Sigmoid colon (tissue), 3 donors: ENCODE data around the gene SRRM2.

Experiments
- POLR2A ChIP-seq, 2 donors: fragments of 450-650 bp; IDR thresholded peaks; one replicate each; pipeline ENCODE4 v1.6.1; 2016; ENCODE audit warnings: antibody characterized with exemption in 2 of 2, mild to moderate bottlenecking in 2 of 2, moderate library complexity in 2 of 2
- TF ChIP-seq, protein P1 (sequence below), 4 experiments: fragments of 450-650 bp in 3 of 4; fragments of 200-600 bp in 1 of 4; IDR thresholded peaks; one replicate each; pipeline ENCODE4 v1.5.1; 2016 to 2019; ENCODE audit warnings: antibody characterized with exemption in 4 of 4, mild to moderate bottlenecking in 3 of 4, moderate library complexity in 2 of 4

DNA sequence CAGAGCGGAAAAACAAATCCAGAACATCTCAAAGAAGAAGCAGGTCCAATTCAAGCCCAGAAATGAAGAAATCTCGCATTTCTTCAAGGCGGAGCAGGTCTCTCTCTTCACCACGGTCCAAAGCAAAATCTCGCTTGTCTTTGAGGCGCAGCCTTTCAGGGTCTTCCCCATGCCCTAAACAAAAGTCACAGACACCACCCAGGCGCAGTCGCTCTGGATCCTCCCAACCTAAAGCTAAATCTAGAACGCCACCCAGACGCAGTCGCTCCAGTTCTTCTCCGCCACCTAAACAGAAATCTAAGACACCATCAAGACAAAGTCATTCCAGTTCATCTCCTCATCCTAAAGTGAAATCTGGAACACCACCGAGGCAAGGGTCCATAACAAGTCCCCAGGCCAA is 10.3 kb downstream of the SRRM2 start:
- no peak for TF ChIP-seq POLR2A (IDR thresholded peaks at IDR 0.05)
- TF ChIP-seq, protein P1, sequence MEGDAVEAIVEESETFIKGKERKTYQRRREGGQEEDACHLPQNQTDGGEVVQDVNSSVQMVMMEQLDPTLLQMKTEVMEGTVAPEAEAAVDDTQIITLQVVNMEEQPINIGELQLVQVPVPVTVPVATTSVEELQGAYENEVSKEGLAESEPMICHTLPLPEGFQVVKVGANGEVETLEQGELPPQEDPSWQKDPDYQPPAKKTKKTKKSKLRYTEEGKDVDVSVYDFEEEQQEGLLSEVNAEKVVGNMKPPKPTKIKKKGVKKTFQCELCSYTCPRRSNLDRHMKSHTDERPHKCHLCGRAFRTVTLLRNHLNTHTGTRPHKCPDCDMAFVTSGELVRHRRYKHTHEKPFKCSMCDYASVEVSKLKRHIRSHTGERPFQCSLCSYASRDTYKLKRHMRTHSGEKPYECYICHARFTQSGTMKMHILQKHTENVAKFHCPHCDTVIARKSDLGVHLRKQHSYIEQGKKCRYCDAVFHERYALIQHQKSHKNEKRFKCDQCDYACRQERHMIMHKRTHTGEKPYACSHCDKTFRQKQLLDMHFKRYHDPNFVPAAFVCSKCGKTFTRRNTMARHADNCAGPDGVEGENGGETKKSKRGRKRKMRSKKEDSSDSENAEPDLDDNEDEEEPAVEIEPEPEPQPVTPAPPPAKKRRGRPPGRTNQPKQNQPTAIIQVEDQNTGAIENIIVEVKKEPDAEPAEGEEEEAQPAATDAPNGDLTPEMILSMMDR (IDR thresholded peaks at IDR 0.05) = no peak
